KBM-7 (cell line): ENCODE measurements around the gene HSDL1.
A peak's percentile ranks its signal among the peaks of the same experiment; 100 is the strongest.
"Not testable (repeated sequence)": the region's sequence is repeated elsewhere in the genome, so short reads cannot be mapped to it uniquely, and the experiment has no call there.

Experiments used
- DNase-seq: peaks from one replicate; pipeline ENCODE4 v3.0.0-alpha.2; 2015
- in situ Hi-C: fragments of 300-500 bp; cut with MboI; formaldehyde crosslinking; loops from 2 replicates; pipeline ENCODE4 v1.14.3; 2020; ENCODE audit warnings: low sequenced_read_pairs, low pct_unique_long_range_greater_than_20kb, mixed read lengths

Gene HSDL1

DNA sequence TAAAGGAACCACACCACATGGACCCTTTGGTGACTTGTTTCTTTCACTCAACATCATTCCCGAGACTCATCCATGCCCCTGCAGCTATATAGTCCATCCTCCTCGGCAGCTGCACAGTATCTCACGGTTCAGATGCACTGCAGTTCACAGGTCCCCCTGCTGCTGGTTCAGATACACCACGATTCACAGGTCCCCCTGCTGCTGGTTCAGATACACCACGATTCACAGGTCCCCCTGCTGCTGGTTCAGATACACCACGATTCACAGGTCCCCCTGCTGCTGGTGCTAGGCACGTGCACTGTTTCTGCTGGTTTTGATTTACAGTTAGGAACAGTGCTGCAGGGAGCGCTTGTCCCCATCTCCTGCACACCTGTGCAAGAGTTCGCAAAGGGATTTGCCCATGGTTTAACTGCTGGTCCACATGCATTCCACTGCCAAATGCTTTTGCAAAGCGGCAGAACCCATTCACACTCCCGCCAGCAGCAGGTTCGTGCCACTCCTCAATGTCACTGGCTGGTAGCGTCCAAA, 3.8 kb downstream of the HSDL1 start:
- DNase-seq = no peak
- in situ Hi-C loops = no loop called here

DNA sequence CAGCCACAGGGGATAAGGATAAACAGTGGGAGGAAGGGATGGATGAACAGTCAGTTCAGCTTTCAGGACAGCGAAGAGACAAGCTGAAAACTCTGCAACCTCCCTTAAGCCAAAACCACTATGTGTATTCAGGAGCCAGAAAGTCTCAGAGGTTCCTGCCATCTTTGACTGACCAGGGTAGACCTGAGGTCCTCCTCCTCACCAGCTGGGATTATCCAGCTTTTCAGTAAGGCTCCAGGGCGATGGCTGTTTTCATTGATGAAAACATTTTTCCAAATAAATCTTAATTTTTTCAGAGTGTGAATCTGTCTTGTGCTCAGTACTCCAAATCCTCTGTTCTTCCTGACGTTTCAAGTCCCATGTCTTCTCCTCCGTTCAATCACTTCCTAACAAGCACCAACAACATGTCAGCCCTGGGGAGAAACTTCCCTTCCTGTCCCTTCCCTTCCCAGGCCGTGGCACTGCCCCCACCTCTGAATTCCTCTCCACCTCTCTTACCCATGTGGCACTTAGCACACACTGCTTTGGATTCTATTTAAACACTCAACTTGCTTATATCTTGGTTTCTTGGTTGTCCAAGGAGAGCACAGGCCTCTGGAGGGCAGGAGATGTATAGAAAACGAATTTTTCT, 5.2 kb downstream of the HSDL1 start:
- in situ Hi-C loops = no loop called here
- no peak for DNase-seq

DNA sequence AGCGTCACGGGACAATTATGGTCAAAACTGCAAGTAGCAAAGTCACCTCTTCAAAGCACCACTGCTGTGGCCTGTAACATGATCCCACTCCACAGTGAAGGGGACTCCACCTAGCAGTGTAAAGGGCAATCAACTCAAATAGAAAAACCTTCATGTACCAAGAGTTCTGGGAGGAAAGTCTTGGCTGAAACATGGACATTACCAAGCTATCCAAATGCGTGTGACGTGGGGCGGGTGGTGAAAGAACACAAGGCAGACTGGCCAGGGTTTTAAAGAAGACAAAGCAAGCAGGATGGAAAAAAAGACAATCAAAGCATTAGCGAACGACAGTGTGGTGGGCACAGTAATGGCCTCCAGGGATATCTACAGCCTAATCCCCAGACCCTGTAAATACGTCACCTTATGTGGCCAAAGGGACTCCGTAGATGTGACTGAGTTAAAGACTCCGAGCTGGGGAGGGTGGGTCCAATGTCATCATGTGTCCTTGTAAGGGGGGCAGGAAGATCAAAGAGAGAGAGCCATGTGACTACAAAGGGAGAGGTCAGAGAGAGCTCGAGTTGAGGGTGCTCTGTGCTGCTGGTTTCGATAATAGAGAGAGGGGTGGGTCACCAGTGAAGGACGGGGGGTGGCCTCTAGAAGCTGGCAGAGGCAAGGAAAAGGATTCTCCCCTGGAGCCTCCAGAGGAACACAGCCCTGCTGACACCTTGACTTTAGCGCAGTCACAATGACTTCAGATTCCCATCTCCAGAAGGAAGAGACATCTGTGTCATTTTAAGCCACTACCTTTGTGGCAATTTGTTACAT, 6.0 kb downstream of the HSDL1 start:
- peak; percentile 51 for DNase-seq
- in situ Hi-C loops = no loop called here

DNA sequence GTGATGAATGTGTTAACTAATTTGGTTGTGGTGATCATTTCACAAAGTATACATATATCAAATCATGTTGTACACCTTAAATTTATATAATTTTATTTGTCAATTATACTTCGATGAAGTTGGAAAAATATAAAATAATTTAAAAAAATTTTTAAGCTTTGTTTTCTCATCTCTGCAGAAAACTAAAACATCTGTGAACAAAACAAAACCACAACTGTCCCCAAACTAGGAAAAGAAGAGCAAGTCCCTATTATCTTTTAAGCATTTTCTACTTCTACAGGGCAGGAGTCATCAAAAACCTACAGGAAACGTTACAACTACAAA, 6.5 kb downstream of the HSDL1 start:
- in situ Hi-C loops = no loop called here
- no peak for DNase-seq

DNA sequence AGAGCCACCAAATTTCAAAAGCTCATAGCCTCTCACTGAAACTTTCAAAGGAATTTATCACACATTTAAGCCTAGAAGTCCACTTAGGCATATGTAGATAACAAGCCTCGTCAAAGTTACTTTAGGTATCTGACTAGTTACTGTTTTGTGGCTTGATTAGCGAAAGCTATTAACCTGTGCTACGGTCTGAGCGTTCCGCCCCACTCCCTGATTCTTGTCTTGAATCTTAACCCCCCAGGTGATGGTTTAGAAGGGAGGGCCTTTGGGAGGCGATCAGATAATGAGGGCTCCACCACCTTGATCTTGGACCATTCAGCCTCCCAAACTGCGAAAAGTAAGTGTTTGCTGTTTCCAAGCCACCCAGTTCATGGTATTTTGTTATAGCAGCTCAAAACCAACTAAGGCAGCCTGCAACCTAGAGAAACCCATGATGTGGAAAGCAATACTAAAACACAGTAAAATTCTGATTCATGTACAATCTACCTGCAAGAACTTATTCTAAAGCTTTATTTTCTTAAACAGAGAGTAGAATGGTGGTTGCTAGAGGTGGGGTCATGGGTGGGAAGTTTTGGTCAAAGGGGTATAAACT, 7.1 kb downstream of the HSDL1 start:
- in situ Hi-C loops = no loop called here
- DNase-seq = no peak

DNA sequence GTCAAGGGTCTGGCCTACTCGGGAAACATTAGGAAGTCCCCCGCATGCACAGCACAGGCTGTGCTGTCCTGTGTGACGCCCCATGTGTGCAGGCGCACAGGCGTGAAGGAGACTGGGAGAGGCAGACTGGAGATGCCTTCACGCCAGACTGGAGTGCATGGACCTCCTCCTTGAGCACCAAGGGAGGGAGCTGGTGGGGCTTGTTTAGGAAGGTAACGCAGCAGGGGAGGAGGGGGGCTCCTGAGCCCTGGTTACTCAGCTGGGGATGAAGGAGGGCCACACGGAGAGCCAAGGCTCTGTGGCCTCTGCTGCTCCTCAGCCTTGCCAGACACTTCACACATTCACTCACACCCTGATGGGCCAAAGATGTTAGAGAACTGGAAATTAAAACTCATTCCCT, 7.7 kb downstream of the HSDL1 start:
- no peak for DNase-seq
- in situ Hi-C loops = no loop called here

DNA sequence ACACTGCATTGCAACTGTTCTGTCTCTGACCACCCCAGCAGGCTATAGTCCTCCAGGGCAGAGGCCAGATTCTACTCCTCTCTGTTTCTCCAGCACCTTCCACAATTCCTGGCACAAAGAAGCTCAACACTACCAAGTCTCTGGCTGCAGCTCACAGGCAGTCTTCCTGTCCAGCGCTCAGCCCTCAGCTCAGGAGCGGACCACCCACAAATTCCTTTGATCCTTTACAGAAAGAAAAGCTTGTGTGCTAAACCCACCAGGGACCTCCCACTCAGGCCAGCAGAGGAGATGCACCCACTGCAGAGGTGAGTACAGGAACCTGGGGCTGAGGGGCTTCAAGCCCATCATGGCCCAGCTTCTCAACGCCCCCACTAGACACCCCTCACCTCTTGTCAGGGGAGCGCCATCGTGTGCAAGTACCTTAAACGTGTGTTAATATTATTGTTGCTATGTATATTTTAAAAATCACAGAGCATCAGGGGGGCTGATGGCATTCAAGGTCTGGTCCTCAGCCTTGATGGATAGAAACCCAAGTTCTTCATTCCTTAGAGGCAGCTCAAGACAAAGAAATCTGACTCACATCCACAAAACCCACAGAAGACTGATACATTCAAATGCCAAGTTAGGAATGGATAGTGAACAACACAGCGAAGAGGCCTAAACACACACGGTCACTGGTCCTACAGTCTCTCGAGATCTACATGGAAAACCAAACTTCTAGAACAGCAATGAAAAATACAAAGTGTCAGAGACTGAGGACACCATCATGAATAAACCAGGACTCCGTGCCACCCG, 8.4 kb downstream of the HSDL1 start:
- in situ Hi-C loops = no loop called here
- no peak for DNase-seq

DNA sequence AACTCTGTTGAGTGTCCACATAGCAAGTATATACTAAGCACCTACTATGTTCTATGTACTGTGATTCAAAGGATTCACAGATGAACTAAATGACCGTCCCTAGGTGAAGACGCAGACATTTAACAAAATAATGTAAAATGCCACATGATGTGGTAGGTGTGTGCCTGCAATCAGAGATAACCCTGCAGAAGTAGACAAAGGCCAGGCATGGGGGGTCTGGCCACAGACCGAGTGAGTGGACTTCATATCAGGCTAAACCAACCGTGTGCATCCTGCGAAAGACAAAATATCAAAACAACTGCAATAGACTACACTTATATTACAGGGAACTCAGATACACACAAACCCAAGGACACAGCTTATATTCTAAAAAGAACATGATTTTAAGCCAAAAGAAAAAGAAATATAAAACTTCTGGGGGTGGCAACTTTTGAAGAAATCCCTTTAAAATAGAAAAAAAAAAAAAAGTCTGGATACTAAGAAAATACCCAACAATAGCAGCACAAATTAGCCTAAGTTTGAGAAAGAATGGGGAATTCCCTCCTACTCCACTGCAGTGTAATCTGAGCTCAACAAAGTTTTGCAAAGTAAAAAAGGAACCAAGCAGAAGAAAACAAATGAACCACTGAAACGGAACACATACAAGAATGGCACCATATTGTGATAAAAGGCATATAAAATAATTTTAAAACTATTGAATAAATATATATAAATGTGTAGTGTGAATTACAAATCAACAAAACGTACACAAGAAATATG, 12.3 kb downstream of the HSDL1 start:
- in situ Hi-C loops = no loop called here
- DNase-seq = no peak

DNA sequence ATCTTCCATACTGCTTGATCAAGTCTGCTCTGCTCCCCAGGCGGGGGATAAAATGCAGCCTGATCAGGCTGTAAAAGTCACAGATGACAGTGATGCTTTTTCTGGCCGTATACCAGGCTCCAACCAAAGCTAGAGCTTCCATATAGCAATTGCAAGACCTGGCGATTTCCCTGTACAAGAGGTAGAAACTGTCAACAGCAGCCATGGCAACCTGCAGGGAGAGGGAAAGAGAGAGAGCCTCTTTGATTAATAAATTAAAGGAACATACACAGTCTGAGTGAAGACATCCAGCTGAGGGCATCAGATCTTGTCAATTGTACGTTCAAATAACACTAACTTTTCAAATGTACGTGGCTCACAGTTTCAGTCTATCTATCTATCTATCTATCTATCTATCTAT, 13.9 kb downstream of the HSDL1 start:
- DNase-seq = no peak
- in situ Hi-C loops = no loop called here

DNA sequence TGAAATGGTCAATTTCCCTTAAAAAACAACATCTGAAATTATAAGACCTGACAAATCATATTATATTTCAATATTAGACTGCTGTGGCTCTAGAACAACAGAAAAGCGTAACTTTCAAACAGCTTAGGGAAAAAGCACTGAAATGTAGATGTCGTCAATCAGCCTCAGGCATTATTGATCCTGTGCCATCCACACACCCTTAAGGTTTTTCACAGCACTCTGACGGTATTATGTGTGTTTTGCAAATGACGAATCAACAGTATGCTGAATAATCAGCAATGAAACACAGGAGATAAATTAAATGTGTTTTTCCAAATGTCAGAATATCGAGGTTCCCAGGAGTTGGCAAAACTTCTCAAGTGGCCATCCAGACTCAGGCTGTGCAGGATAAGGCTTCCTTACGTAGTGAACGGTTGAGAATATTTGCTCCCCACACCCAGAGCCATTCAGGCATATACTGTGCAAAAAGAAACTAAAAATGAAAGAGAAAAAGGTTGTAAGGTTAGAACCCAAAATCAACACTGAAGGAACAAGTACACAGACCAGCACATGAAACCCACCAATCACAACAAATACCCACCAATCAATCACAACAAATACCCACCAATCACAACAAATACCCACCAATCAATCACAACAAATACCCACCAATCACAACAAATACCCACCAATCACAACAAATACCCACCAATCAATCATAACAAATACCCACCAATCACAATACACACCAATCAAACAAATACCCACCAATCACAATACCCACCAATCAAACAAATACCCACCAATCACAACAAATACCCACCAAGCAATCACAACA, 20.5 kb downstream of the HSDL1 start:
- no peak for DNase-seq
- in situ Hi-C loops = no loop called here

DNA sequence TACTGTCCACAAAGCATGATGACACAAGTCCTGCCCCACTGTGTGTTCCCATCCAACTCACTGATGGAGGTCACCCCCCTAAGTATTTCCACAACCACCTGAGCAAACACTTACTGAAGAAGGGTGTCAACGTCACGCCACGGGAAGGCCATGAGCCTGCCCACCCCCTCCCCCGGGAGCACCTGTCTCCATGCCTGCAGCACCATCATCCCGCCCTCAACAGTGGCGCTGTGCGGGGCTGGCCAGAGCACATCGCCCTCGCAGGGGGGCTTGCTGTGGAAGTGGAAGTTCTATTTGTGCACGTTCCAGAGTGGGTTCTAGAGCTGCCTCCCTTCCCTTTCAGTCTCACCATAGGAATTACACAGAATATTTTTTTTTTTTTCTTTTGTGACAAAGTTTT, 24.0 kb downstream of the HSDL1 start:
- in situ Hi-C loops = no loop called here
- no peak for DNase-seq

DNA sequence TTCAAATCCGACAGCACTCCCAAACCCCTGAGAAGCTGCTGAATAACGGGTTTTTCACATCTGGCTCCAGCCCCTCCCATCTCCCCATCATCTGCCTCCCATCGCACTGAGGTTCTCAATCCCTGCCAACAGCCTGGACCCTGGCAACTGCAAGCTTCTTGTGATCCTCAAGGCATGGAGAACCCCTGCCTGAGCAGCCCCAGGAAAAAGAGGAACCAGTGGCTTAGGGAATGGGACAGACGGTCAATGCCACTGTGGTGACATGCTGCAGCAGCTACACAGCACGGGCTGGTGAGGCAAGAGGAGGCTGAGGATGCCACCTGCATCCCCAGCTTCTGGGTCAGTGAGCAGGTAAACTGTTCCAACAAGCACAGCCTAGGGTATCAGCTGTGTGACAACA, 25.0 kb downstream of the HSDL1 start:
- no peak for DNase-seq

DNA sequence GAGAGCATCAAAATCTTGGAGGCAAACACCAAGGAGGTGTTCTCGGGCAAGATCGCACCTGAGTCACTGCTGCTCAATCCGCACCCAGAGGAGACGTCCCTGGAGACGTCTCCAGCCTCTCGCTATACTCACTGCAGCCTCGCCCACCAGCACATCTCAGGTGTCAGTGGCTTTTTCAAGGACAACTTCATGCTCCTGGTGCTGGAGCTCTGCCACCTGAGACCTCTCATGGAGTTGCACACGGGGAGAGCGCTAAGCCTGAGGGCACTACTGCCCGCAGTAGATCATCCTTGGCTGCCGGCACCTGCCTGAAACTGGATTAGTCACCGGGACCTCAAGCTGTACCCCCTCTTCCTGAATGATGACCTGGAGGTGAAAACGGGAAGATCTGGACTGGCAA, 25.6 kb downstream of the HSDL1 start:
- in situ Hi-C loops = no loop called here
- no peak for DNase-seq

More for the DNA sequence above, 25.0 kb downstream of the HSDL1 start:
- in situ Hi-C loops = no loop called here

DNA sequence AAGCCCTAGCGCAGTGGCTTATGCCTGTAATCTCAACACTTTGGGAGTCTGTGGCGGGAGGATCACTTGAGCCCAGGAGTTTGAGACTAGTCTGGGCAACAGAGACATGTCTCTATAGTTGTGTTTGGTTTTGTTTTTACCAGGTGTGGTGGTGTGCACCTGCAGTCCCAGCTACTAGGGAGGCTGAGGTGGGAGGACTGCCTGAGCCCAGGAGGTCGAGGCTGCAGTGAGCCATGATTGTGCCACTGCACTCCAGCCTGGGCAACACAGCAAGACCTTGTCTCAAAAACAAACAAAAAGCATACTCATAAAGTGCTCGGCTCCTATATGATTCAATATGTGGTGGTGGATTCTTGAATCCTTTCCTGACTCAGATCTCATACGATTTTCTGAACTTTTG, 26.7 kb downstream of the HSDL1 start:
- DNase-seq, in situ Hi-C loops: not testable (repeated sequence)

DNA sequence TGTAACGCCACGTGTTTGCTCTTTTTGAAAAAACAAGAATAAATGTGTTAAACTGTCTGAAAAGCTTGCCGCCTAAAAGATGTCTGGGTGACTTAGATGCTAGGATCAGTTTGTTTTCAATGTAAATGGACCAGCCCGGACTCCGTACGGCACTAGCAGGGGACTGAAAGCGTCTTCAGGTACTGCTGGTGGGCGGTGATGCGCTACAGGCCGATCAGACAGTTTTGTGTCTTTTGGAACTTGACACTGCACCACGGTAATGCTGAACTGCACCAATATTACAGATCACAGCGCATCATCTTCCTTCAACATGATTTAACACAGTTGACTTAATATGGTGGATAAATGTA, 27.5 kb downstream of the HSDL1 start:
- no peak for DNase-seq
- in situ Hi-C loops = no loop called here

DNA sequence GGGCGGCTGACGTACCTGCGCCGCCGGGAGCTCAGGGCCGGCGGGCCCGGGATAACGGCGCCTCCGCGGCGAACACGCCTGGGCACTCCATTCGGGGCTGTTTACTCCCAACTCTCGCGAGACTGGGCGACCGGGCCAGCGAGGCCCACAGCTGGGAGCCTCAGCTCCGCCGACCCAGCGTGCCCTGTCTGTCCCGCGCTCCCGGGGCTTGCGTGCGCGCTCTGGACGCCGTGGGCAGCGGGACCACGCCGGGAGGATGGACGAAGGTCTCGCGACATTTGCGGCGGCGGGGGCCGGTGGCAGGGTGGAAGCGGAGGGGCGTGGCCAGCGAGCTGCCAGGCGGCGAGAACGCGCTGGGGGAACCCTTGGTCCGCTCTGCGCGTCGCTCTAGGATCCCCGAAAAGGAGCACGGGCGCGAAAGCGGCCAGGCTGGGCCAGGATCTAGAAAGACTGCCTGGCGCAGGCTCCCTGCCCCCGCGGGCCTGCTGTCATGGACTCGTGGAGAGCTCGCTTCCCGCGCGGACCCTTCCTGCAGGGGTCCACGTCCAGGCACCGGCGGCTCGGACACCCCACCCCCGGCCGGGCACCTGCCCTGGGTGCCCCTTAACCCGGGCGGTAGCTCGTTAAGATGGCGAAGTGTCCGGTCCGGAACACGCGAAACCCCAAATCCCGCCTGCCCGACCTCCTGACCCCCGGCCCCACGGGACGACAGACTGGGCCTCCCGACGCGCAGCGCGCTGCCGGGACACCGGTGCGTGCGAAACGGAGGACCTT, 28.1 kb downstream of the HSDL1 start, which contains the start of gene MBTPS1:
Gene MBTPS1 (minus strand): TSS at position 223 of the 774 bp plus-strand sequence. CDS start 15,159 bp downstream, outside the sequence.
- DNase-seq = peak; percentile 96
- in situ Hi-C loops = no loop called here

DNA sequence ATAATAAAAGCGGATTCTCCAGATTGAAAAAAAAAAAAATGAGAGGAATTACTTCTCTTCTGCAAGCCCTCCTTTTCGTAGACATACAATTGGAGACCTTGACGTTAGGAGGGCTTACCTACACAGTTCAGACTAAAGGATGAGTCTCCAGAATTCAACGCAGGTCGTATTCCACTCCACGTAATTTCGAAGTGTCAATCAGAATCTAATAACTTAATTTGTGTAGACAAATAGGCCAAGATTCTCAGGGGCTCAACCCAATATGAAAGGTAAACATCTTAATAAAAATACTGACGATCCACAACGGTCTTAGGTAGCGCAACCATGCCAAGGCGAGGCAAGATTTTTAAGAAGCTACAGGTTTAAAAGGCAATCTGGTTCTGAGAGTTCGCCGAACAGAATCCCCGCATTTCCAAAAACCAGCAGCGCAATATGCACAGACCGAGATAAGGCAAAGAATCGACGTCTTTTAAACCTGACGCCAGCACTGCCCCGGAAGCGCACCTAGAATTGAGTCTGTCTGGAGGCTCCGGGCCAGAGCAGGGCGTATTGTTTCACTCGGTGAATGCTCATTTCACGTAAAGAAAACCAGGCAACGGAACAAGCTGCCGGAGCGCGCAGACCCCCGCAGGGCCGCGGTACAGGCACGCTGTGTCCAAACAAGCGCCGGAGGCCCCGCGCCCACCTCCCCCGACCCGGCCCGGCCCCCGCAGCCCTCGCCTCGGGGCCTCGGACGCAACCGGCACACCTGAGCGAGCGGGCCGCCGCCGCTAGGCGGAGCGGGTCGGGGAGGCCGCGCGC, 28.9 kb downstream of the HSDL1 start:
- in situ Hi-C loops = no loop called here
- peak; percentile 49 for DNase-seq
